G401 (cell line): ENCODE results near the gene ZNF699. TPM values are rescaled to one million over a fixed set of nuclear protein-coding genes. Genes with fewer than 3 reads are reported as not detected.
"Not testable (repeated sequence)": the region's sequence is repeated elsewhere in the genome, so short reads cannot be mapped to it uniquely, and the experiment has no call there.

ENCODE experiments used
- DNase-seq: peaks from one replicate; pipeline ENCODE4 v3.0.0-alpha.2; 2015; ENCODE audit warnings: low spot score
- in situ Hi-C: cut with HindIII; loops from 2 replicates; pipeline ENCODE4 v1.10.0; 2016; ENCODE audit warnings: low sequenced_read_pairs, mixed read lengths
- total RNA-seq: library from RNA; depleted of rRNA; stranded (reverse); fragments of >200 nt; shearing (Covaris generic); gene quantifications from 2 replicates; pipeline ENCODE4 v1.2.3, GENCODE V29; 2014; rRNA removed

The ZNF699 gene
- total RNA-seq = 8.4 and 8.9 TPM in 2 replicates

GRCh38 chr19:9309139-9309973, at the start of gene ZNF699:
Gene ZNF699 (minus strand): TSS chr19:9309838. CDS start chr19:9305119, 4,719 bp downstream.
- peak; percentile 99 for DNase-seq
- in situ Hi-C loops = no loop called here

GRCh38 chr19:9354651-9355050, 45.0 kb upstream of the ZNF699 start:
- DNase-seq = no peak
- in situ Hi-C loops = no loop called here

- in situ Hi-C loops = no loop called here
- no peak for DNase-seq
Measured at GRCh38 chr19:9353011-9353410, 43.4 kb upstream of the ZNF699 start.

GRCh38 chr19:9352505-9352904, 42.9 kb upstream of the ZNF699 start:
- DNase-seq = no peak
- in situ Hi-C loops = no loop called here

GRCh38 chr19:9348671-9349070, 39.0 kb upstream of the ZNF699 start:
- no peak for DNase-seq
- in situ Hi-C loops = no loop called here

GRCh38 chr19:9348253-9348652, 38.6 kb upstream of the ZNF699 start:
- DNase-seq = no peak
- in situ Hi-C loops = no loop called here

GRCh38 chr19:9345005-9345404, 35.4 kb upstream of the ZNF699 start:
- in situ Hi-C loops = no loop called here
- DNase-seq = no peak

GRCh38 chr19:9342610-9343304, 33.1 kb upstream of the ZNF699 start:
- in situ Hi-C loops = no loop called here
- no peak for DNase-seq

- in situ Hi-C loops = no loop called here
Measured at GRCh38 chr19:9329999-9330398, 20.4 kb upstream of the ZNF699 start.

GRCh38 chr19:9324584-9324962, 14.9 kb upstream of the ZNF699 start:
- DNase-seq = no peak
- in situ Hi-C loops = no loop called here

More at GRCh38 chr19:9329999-9330398, 20.4 kb upstream of the ZNF699 start:
- DNase-seq = no peak

- peak; percentile 90 for DNase-seq
- in situ Hi-C loops = no loop called here
Measured at GRCh38 chr19:9323919-9324583, 14.4 kb upstream of the ZNF699 start, which contains the start of gene ZNF559. Gene ZNF559 (plus strand): TSS chr19:9324179. CDS start chr19:9338550, 14,371 bp downstream.

- in situ Hi-C loops = no loop called here
- peak; percentile 88 for DNase-seq
Measured at GRCh38 chr19:9323557-9323918, 13.9 kb upstream of the ZNF699 start.

GRCh38 chr19:9322201-9322600, 12.6 kb upstream of the ZNF699 start:
- in situ Hi-C loops, DNase-seq: not testable (repeated sequence)

- DNase-seq, in situ Hi-C loops: not testable (repeated sequence)
Measured at GRCh38 chr19:9321756-9322155, 12.1 kb upstream of the ZNF699 start.

- DNase-seq = no peak
- in situ Hi-C loops = no loop called here
Measured at GRCh38 chr19:9321338-9321737, 11.7 kb upstream of the ZNF699 start.

GRCh38 chr19:9313756-9314155, 4.1 kb upstream of the ZNF699 start:
- in situ Hi-C loops = no loop called here
- DNase-seq = no peak

GRCh38 chr19:9309974-9310446, 372 bp upstream of the ZNF699 start:
- DNase-seq = peak; percentile 97
- in situ Hi-C loops = no loop called here

GRCh38 chr19:9308091-9308770, 1.4 kb downstream of the ZNF699 start:
- in situ Hi-C loops = no loop called here
- DNase-seq = peak; percentile 3

- no peak for DNase-seq
- in situ Hi-C loops = no loop called here
Measured at GRCh38 chr19:9306443-9306842, 3.2 kb downstream of the ZNF699 start.
